HCT116 (cell line): ENCODE results near the gene SLC25A33.

ENCODE experiments used
- CEBPB ChIP-seq: IDR thresholded peaks from 2 replicates; pipeline ENCODE4 v1.6.1; 2012; ENCODE audit warnings: low read depth
- CTCF ChIP-seq, 3 experiments: fragments of 200-600 bp in 1 of 3; sonication (generic) in 1 of 3; IDR thresholded peaks in 2 of 3; conservative IDR thresholded peaks in 1 of 3; 2 replicates each; pipeline ENCODE4 v1.5.1; 2012 to 2017; ENCODE audit warnings: low read depth in 2 of 3, low read length in 2 of 3, antibody characterized with exemption in 1 of 3, borderline replicate concordance in 1 of 3, control low read depth in 1 of 3, mild to moderate bottlenecking in 1 of 3, mixed read lengths in 1 of 3, mixed run types in 1 of 3, moderate library complexity in 1 of 3; ENCODE audit not compliant: insufficient read depth in 1 of 3
- EZH2 ChIP-seq: fragments of 200-600 bp; sonication (generic); IDR thresholded peaks from 2 replicates; pipeline ENCODE4 v1.6.1; 2017; ENCODE audit warnings: antibody characterized with exemption, mixed run types
- EZH2phosphoT487 ChIP-seq: fragments of 200-600 bp; IDR thresholded peaks from 2 replicates; pipeline ENCODE4 v1.6.1; 2018; ENCODE audit warnings: antibody characterized with exemption, borderline replicate concordance
- JUND ChIP-seq: IDR thresholded peaks from 2 replicates; pipeline ENCODE4 v1.6.1; 2012
- MAX ChIP-seq: IDR thresholded peaks from 2 replicates; pipeline ENCODE4 v1.6.1; 2012
- POLR2A ChIP-seq: IDR thresholded peaks from 2 replicates; pipeline ENCODE4 v1.7.0; 2011; ENCODE audit warnings: borderline replicate concordance; ENCODE audit not compliant: insufficient read depth, insufficient read length; ENCODE audit errors: extremely low read depth
- POLR2AphosphoS5 ChIP-seq: IDR thresholded peaks from 2 replicates; pipeline ENCODE4 v1.6.1; 2011; ENCODE audit warnings: mild to moderate bottlenecking, low read depth, low read length, moderate library complexity
- RAD21 ChIP-seq: IDR thresholded peaks from 2 replicates; pipeline ENCODE4 v1.6.1; 2012; ENCODE audit warnings: low read depth, mild to moderate bottlenecking
- ZFX ChIP-seq: fragments of 450-650 bp; IDR thresholded peaks from 2 replicates; pipeline ENCODE4 v1.6.1; 2017

DNA sequence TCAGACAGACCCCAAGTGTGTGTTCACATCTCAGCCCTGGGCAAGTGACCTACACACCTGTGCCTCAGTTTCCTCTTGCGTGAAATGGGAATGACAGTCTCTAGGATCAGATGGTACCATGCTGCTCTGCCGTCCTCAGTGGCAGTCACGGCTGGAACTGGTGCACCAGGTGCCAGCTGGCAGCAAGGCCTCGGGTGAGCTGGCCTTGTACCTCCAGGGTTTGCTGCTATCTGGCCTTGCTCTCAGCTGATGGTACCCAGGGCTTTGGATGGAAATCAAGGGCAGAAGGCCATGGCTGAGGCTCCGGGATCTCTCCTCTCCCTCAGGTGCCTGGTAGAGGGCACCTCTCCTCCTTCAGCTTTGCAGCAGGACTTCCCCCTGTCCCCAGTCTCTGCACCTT, 70.7 kb downstream of the SLC25A33 start:
- TF ChIP-seq EZH2 (no peak), CTCF (IDR thresholded peaks at IDR 0.05 in 2 of 3, conservative IDR thresholded peaks at IDR 0.05 in 1 of 3; ENCODE audit: borderline replicate concordance in 1 of 3, insufficient read depth in 1 of 3, low read depth in 2 of 3, low read length in 2 of 3) (no peak), ZFX (no peak), POLR2AphosphoS5 (no peak), JUND (no peak), EZH2phosphoT487 (no peak), CEBPB (no peak), RAD21 (no peak), MAX (no peak), POLR2A (no peak)
